HFF-Myc (cell line): ENCODE data around the gene CTRL.

Source experiments
- DNase-seq: peaks from one replicate; pipeline ENCODE4 v3.0.0-alpha.2; 2011; ENCODE audit warnings: low read depth; ENCODE audit errors: extremely low read depth
- H3K4me3 ChIP-seq: replicated peaks from 2 replicates; pipeline ENCODE4 v1.5.1; 2011; ENCODE audit warnings: low read depth, mild to moderate bottlenecking, control low read depth, low read length
- CTCF ChIP-seq: IDR thresholded peaks from 2 replicates; pipeline ENCODE4 v1.5.1; 2012; ENCODE audit warnings: mild to moderate bottlenecking, low read depth, low read length, control low read depth; ENCODE audit errors: missing control alignments

Gene CTRL

GRCh38 chr16:67881621-67882161 is 50.0 kb downstream of the CTRL start:
- no peak for DNase-seq
- no peak for TF ChIP-seq CTCF
- H3K4me3 ChIP-seq: no peak overlapping the region

DNA sequence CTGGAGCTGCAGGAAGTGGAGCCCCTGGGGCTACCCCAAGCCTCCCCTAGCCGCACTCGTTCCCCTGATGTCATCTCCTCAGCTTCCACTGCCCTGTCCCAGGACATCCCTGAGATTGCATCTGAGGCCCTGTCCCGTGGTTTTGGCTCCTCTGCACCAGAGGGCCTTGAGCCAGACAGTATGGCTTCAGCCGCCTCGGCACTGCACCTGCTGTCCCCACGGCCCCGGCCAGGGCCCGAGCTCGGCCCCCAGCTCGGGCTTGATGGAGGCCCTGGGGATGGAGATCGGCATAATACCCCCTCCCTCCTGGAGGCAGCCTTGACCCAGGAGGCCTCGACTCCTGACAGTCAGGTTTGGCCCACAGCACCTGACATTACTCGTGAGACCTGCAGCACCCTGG is 51.1 kb downstream of the CTRL start:
- DNase-seq: no peak
- TF ChIP-seq CTCF: no peak
- H3K4me3 ChIP-seq: no peak overlapping the region

- no peak for TF ChIP-seq CTCF
- H3K4me3 ChIP-seq: no peak overlapping the region
- DNase-seq: no peak
These were observed 51.7 kb downstream of the CTRL start for GRCh38 chr16:67879936-67880335.
